GM18861 (cell line): ENCODE data around the gene XXYLT1.

Experiments used
- ATAC-seq: cut with Tn5 transposase; IDR thresholded peaks from one replicate; pipeline ENCODE4 v1.9.1; 2021; ENCODE audit not compliant: unreplicated experiment

Gene XXYLT1

GRCh38 chr3:195209083-195209846 is 61.7 kb downstream of the XXYLT1 start:
- no peak for ATAC-seq

GRCh38 chr3:195208631-195209030 is 62.3 kb downstream of the XXYLT1 start:
- no peak for ATAC-seq

- ATAC-seq = peak; percentile 92
Observed at GRCh38 chr3:195208183-195208582, 62.8 kb downstream of the XXYLT1 start.

GRCh38 chr3:195207731-195208130 is 63.2 kb downstream of the XXYLT1 start:
- ATAC-seq = no peak

- no peak for ATAC-seq
Observed at GRCh38 chr3:195207056-195207455, 63.9 kb downstream of the XXYLT1 start.

GRCh38 chr3:195204360-195205163 is 66.4 kb downstream of the XXYLT1 start:
- no peak for ATAC-seq

GRCh38 chr3:195203606-195204005 is 67.4 kb downstream of the XXYLT1 start:
- ATAC-seq = no peak

GRCh38 chr3:195201295-195201694 is 69.7 kb downstream of the XXYLT1 start:
- no peak for ATAC-seq

GRCh38 chr3:195200010-195200822 is 70.7 kb downstream of the XXYLT1 start:
- no peak for ATAC-seq

- ATAC-seq = no peak
Observed at GRCh38 chr3:195198426-195199346, 72.3 kb downstream of the XXYLT1 start.

GRCh38 chr3:195197765-195198425 is 73.1 kb downstream of the XXYLT1 start:
- no peak for ATAC-seq

- no peak for ATAC-seq
Observed at GRCh38 chr3:195196266-195196665, 74.7 kb downstream of the XXYLT1 start.

GRCh38 chr3:195195321-195196209 is 75.4 kb downstream of the XXYLT1 start:
- no peak for ATAC-seq

- no peak for ATAC-seq
Observed at GRCh38 chr3:195194559-195195206, 76.3 kb downstream of the XXYLT1 start.

- ATAC-seq = no peak
Observed at GRCh38 chr3:195191580-195191979, 79.4 kb downstream of the XXYLT1 start.

GRCh38 chr3:195189821-195190220 is 81.1 kb downstream of the XXYLT1 start:
- ATAC-seq = no peak

GRCh38 chr3:195188426-195188927 is 82.5 kb downstream of the XXYLT1 start:
- ATAC-seq = no peak
